H9 (cell line): ENCODE results near the gene RHBDL1. TPM values are rescaled to one million over a fixed set of nuclear protein-coding genes. Genes with fewer than 3 reads are reported as not detected.

Source experiments
- DNase-seq: peaks from one replicate; pipeline ENCODE4 v3.0.0-alpha.2; 2017
- H2AFZ ChIP-seq: one replicate; pipeline ENCODE4 v1.6.1; 2013; ENCODE audit warnings: mild to moderate bottlenecking, low read length, control low read depth, moderate library complexity
- H2AK5ac ChIP-seq: 2 replicates; pipeline ENCODE4 v1.6.1; 2013; ENCODE audit warnings: low read length, control low read depth, mixed read lengths; ENCODE audit not compliant: insufficient read length
- H2BK120ac ChIP-seq: one replicate; pipeline ENCODE4 v1.6.1; 2013; ENCODE audit warnings: low read depth, mild to moderate bottlenecking, low read length, control low read depth, inconsistent platforms; ENCODE audit not compliant: poor library complexity, severe bottlenecking
- H2BK12ac ChIP-seq: 2 replicates; pipeline ENCODE4 v1.6.1; 2013; ENCODE audit warnings: low read length, control low read depth, mixed read lengths, low read depth; ENCODE audit not compliant: insufficient read length
- H2BK15ac ChIP-seq: 2 replicates; pipeline ENCODE4 v1.6.1; 2013; ENCODE audit warnings: low read depth, low read length, control low read depth
- H2BK20ac ChIP-seq: one replicate; pipeline ENCODE4 v1.6.1; 2013; ENCODE audit warnings: low read depth, mild to moderate bottlenecking, low read length, control low read depth, inconsistent platforms; ENCODE audit not compliant: poor library complexity, severe bottlenecking
- H2BK5ac ChIP-seq: 2 replicates; pipeline ENCODE4 v1.6.1; 2013; ENCODE audit warnings: low read length, control low read depth, mixed read lengths; ENCODE audit not compliant: insufficient read length
- H3K14ac ChIP-seq: 2 replicates; pipeline ENCODE4 v1.6.1; 2013; ENCODE audit warnings: low read length, control low read depth; ENCODE audit not compliant: insufficient read depth
- H3K18ac ChIP-seq: 2 replicates; pipeline ENCODE4 v1.6.1; 2013; ENCODE audit warnings: low read depth, mild to moderate bottlenecking, mixed read lengths, low read length, control low read depth; ENCODE audit not compliant: insufficient read length
- H3K23ac ChIP-seq: 2 replicates; pipeline ENCODE4 v1.6.1; 2013; ENCODE audit warnings: low read length, control low read depth, mixed read lengths, low read depth; ENCODE audit not compliant: insufficient read length
- H3K23me2 ChIP-seq: 2 replicates; pipeline ENCODE4 v1.6.1; 2013; ENCODE audit warnings: low read depth, mild to moderate bottlenecking, mixed read lengths, low read length, control low read depth; ENCODE audit not compliant: insufficient read length, poor library complexity, severe bottlenecking
- H3K27ac ChIP-seq: 2 replicates; pipeline ENCODE4 v1.5.1; 2013; ENCODE audit warnings: low read length, control low read depth, mixed read lengths, low read depth; ENCODE audit not compliant: insufficient read length
- H3K27me3 ChIP-seq: 2 replicates; pipeline ENCODE4 v1.6.1; 2013; ENCODE audit warnings: low read length, control low read depth, inconsistent platforms; ENCODE audit not compliant: insufficient read depth
- H3K4ac ChIP-seq: 2 replicates; pipeline ENCODE4 v1.6.1; 2013; ENCODE audit warnings: low read depth, mild to moderate bottlenecking, control low read depth, inconsistent platforms, low read length, moderate library complexity
- H3K4me1 ChIP-seq: 2 replicates; pipeline ENCODE4 v1.6.1; 2013; ENCODE audit warnings: low read length, control low read depth, inconsistent platforms; ENCODE audit not compliant: insufficient read depth
- H3K4me2 ChIP-seq: 2 replicates; pipeline ENCODE4 v1.6.1; 2013; ENCODE audit warnings: low read length, control low read depth, mixed read lengths; ENCODE audit not compliant: insufficient read length, insufficient read depth
- H3K56ac ChIP-seq: 2 replicates; pipeline ENCODE4 v1.6.1; 2013; ENCODE audit warnings: low read depth, mild to moderate bottlenecking, mixed read lengths, low read length, control low read depth; ENCODE audit not compliant: insufficient read length
- H3K79me1 ChIP-seq: 2 replicates; pipeline ENCODE4 v1.6.1; 2013; ENCODE audit warnings: low read depth, mild to moderate bottlenecking, moderate library complexity, low read length, control low read depth, inconsistent platforms; ENCODE audit not compliant: insufficient read depth, poor library complexity, severe bottlenecking
- H3K79me2 ChIP-seq: 2 replicates; pipeline ENCODE4 v1.6.1; 2013; ENCODE audit warnings: low read length, control low read depth, inconsistent platforms; ENCODE audit not compliant: insufficient read depth
- H3K9ac ChIP-seq: 2 replicates; pipeline ENCODE4 v1.6.1; 2013; ENCODE audit warnings: low read length, control low read depth, mixed read lengths; ENCODE audit not compliant: insufficient read length; ENCODE audit errors: extremely low read depth
- H3K9me3 ChIP-seq: one replicate; pipeline ENCODE4 v1.6.1; 2013; ENCODE audit warnings: low read depth, low read length, inconsistent platforms; ENCODE audit not compliant: control insufficient read depth
- H3T11ph ChIP-seq: one replicate; pipeline ENCODE4 v1.6.1; 2013; ENCODE audit warnings: mild to moderate bottlenecking, low read length, control low read depth, inconsistent platforms
- H4K20me1 ChIP-seq: one replicate; pipeline ENCODE4 v1.6.1; 2013; ENCODE audit not compliant: control insufficient read depth, insufficient read length, insufficient read depth
- H4K5ac ChIP-seq: 2 replicates; pipeline ENCODE4 v1.6.1; 2013; ENCODE audit warnings: low read depth, mild to moderate bottlenecking, mixed read lengths, low read length, control low read depth; ENCODE audit not compliant: insufficient read length
- H4K8ac ChIP-seq: replicated peaks from 2 replicates; pipeline ENCODE4 v1.6.1; 2013; ENCODE audit warnings: low read length, control low read depth, mixed read lengths, low read depth; ENCODE audit not compliant: insufficient read length
- H4K91ac ChIP-seq: 2 replicates; pipeline ENCODE4 v1.6.1; 2013; ENCODE audit warnings: low read depth, mild to moderate bottlenecking, moderate library complexity, mixed read lengths, low read length, control low read depth; ENCODE audit not compliant: insufficient read length
- H3K27ac Mint-ChIP-seq, 3 experiments: 2 replicates in 2 of 3; 3 replicates in 1 of 3; pipeline ENCODE4 v1.8.0; 2020 to 2021; ENCODE audit warnings: mixed read lengths in 3 of 3, mild to moderate bottlenecking in 1 of 3, moderate library complexity in 1 of 3
- H3K27me3 Mint-ChIP-seq: 2 replicates; pipeline ENCODE4 v1.8.0; 2021; ENCODE audit warnings: low read depth, mild to moderate bottlenecking, moderate library complexity, mixed read lengths
- H3K36me3 Mint-ChIP-seq, 3 experiments: 2 replicates in 2 of 3; 3 replicates in 1 of 3; pipeline ENCODE4 v1.8.0; 2020 to 2021; ENCODE audit warnings: low read depth in 3 of 3, mixed read lengths in 3 of 3; ENCODE audit not compliant: insufficient read depth in 1 of 3
- H3K4me1 Mint-ChIP-seq, 2 experiments: 2 replicates each; pipeline ENCODE4 v1.8.0; 2020; ENCODE audit warnings: mixed read lengths in 2 of 2
- H3K4me3 Mint-ChIP-seq, 2 experiments: 2 replicates in 1 of 2; 3 replicates in 1 of 2; pipeline ENCODE4 v1.8.0; 2020 to 2021; ENCODE audit warnings: mild to moderate bottlenecking in 2 of 2, mixed read lengths in 2 of 2, moderate library complexity in 1 of 2
- H3K9me3 Mint-ChIP-seq, 2 experiments: 2 replicates in 1 of 2; 3 replicates in 1 of 2; pipeline ENCODE4 v1.8.0; 2020; ENCODE audit warnings: mild to moderate bottlenecking in 2 of 2, mixed read lengths in 2 of 2, moderate library complexity in 1 of 2
- WGBS: extraction: QIAGEN DNeasy Blood & Tissue Kit; methylation state at CpG from one replicate; pipeline ENCODE4 v1.1.7; 2013; ENCODE audit warnings: missing lambda C conversion rate, low lambda C conversion rate, mixed read lengths; ENCODE audit not compliant: insufficient read length; ENCODE audit errors: extremely low coverage; 5-methylcytosine and 5-hydroxymethylcytosine counted together
- total RNA-seq: library from RNA; stranded (reverse); gene quantifications from 2 replicates; pipeline ENCODE4 v1.2.1, GENCODE V29; 2021
- TF ChIP-seq, protein P1 (sequence below): fragments of 200-600 bp; sonication (generic); conservative IDR thresholded peaks from 3 replicates; pipeline ENCODE4 v1.8.0; 2021; ENCODE audit warnings: antibody characterized with exemption, mild to moderate bottlenecking

The RHBDL1 gene
- total RNA-seq, 1 experiment from 2014 or later: 7.6 TPM

- Histone ChIP-seq H2BK20ac (no peak overlapping the region), H4K20me1 (no peaks in the 10 kb centered on the region), H4K8ac (no peak overlapping the region), H3K56ac (no peak overlapping the region), H3T11ph (no peak overlapping the region), H3K4ac (no peak overlapping the region), H3K27me3 (peaks cover 39% of the 10 kb centered on the region; the same call in 1 of the 2 replicates), H3K4me2 (peak overlapping the region; percentile 49), H3K9me3 (no peaks in the 10 kb centered on the region), H2AFZ (no peak overlapping the region), H3K14ac (no peak overlapping the region), H3K18ac (no peak overlapping the region), H3K79me1 (no peaks in the 10 kb centered on the region), H2BK120ac (no peak overlapping the region), H3K79me2 (no peaks in the 10 kb centered on the region), H3K27ac (no peak overlapping the region), H2BK5ac (no peak overlapping the region), H2BK12ac (no peak overlapping the region), H3K23ac (no peak overlapping the region), H4K91ac (no peak overlapping the region), H3K9ac (no peak overlapping the region), H3K23me2 (peaks cover 4% of the 10 kb centered on the region), H2BK15ac (no peak overlapping the region), H3K4me1 (no peaks in the 10 kb centered on the region), H2AK5ac (no peak overlapping the region), H4K5ac (no peak overlapping the region)
- TF ChIP-seq, protein P1, sequence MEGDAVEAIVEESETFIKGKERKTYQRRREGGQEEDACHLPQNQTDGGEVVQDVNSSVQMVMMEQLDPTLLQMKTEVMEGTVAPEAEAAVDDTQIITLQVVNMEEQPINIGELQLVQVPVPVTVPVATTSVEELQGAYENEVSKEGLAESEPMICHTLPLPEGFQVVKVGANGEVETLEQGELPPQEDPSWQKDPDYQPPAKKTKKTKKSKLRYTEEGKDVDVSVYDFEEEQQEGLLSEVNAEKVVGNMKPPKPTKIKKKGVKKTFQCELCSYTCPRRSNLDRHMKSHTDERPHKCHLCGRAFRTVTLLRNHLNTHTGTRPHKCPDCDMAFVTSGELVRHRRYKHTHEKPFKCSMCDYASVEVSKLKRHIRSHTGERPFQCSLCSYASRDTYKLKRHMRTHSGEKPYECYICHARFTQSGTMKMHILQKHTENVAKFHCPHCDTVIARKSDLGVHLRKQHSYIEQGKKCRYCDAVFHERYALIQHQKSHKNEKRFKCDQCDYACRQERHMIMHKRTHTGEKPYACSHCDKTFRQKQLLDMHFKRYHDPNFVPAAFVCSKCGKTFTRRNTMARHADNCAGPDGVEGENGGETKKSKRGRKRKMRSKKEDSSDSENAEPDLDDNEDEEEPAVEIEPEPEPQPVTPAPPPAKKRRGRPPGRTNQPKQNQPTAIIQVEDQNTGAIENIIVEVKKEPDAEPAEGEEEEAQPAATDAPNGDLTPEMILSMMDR: no peak
- Mint-ChIP-seq H3K36me3 (peaks cover 0 to 3% (median 0%) of the 10 kb centered on the region in 3 experiments; a peak in 2 of 7 replicates), H3K4me3 (peak overlapping the region in 1 of 2 experiments; percentile 79; a peak in 3 of 5 replicates), H3K4me1 (peaks cover 0 to 7% of the 10 kb centered on the region in 2 experiments; a peak in 1 of 4 replicates), H3K9me3 (peaks cover 0 to 2% of the 10 kb centered on the region in 2 experiments; a peak in 2 of 5 replicates), H3K27me3 (peaks cover 83% of the 10 kb centered on the region), H3K27ac (no peak overlapping the region)
- no peak for DNase-seq
- no CpG with 5 or more reads among the region's 14 CpGs for WGBS
Measured at GRCh38 chr16:707062-707538, 31.6 kb downstream of the RHBDL1 start.
